HL-60 (cell line): ENCODE results near the gene ITPA.

Source experiments
- DNase-seq, 2 experiments: peaks; one replicate each; pipeline ENCODE4 v3.0.0-alpha.2; 2010 to 2020; ENCODE audit warnings: low read depth in 1 of 2, low spot score in 1 of 2
- H3K27ac ChIP-seq: fragments of 250-450 bp; sonication (Bioruptor Pico); replicated peaks from 2 replicates; pipeline ENCODE4 v1.5.1; 2020; ENCODE audit warnings: mild to moderate bottlenecking, moderate library complexity
- H3K27me3 ChIP-seq: fragments of 250-450 bp; sonication (Bioruptor Pico); 2 replicates; pipeline ENCODE4 v1.5.1; 2021; ENCODE audit warnings: mild to moderate bottlenecking, moderate library complexity; ENCODE audit not compliant: insufficient read depth, poor library complexity, severe bottlenecking
- H3K4me3 ChIP-seq: replicated peaks from 2 replicates; pipeline ENCODE4 v1.5.1; 2011; ENCODE audit warnings: mild to moderate bottlenecking, control low read depth, low read length; ENCODE audit not compliant: insufficient read depth
- CTCF ChIP-seq: IDR thresholded peaks from one replicate; pipeline ENCODE4 v1.5.1; 2011; ENCODE audit warnings: low read length, control low read depth, inconsistent platforms; ENCODE audit not compliant: insufficient read depth
- GABPA ChIP-seq: IDR thresholded peaks from 2 replicates; pipeline ENCODE4 v1.6.1; 2012; ENCODE audit warnings: low read depth
- POLR2AphosphoS5 ChIP-seq: IDR thresholded peaks from 2 replicates; pipeline ENCODE4 v1.6.1; 2012; ENCODE audit warnings: low read depth
- REST ChIP-seq: IDR thresholded peaks from 2 replicates; pipeline ENCODE4 v1.6.1; 2012; ENCODE audit warnings: low read depth; ENCODE audit not compliant: insufficient replicate concordance
- SPI1 ChIP-seq: IDR thresholded peaks from 2 replicates; pipeline ENCODE4 v1.6.1; 2012; ENCODE audit warnings: low read depth, mild to moderate bottlenecking, borderline replicate concordance

The ITPA gene

GRCh38 chr20:3175270-3175669, 34.0 kb upstream of the ITPA start:
- no peak for TF ChIP-seq POLR2AphosphoS5
- TF ChIP-seq CTCF = no peak
- no peak for TF ChIP-seq GABPA
- no peak for TF ChIP-seq SPI1
- no peak for TF ChIP-seq REST

GRCh38 chr20:3177746-3178485, 31.4 kb upstream of the ITPA start:
- TF ChIP-seq SPI1 = peak; percentile 78
- no peak for TF ChIP-seq POLR2AphosphoS5
- no peak for TF ChIP-seq REST
- TF ChIP-seq GABPA = no peak
- Histone ChIP-seq H3K27ac (0 out of 2 replicates have a peak overlapping the region, but pooled peaks have one; percentile 15), H3K4me3 (no peak overlapping the region), H3K27me3 (peaks cover 4% of the 10 kb centered on the region)
- no peak for DNase-seq

More at GRCh38 chr20:3175270-3175669, 34.0 kb upstream of the ITPA start:
- H3K27ac ChIP-seq = no peak overlapping the region
- no peak for DNase-seq
- peaks cover 7% of the 10 kb centered on the region for H3K27me3 ChIP-seq
- H3K4me3 ChIP-seq = no peak overlapping the region

GRCh38 chr20:3180319-3180718, 29.0 kb upstream of the ITPA start:
- no peak for TF ChIP-seq GABPA
- TF ChIP-seq SPI1 = no peak
- TF ChIP-seq CTCF = no peak
- no peak for TF ChIP-seq REST
- TF ChIP-seq POLR2AphosphoS5 = no peak
- no peak overlapping the region for H3K4me3 ChIP-seq
- no peak overlapping the region for H3K27ac ChIP-seq
- no peaks in the 10 kb centered on the region for H3K27me3 ChIP-seq
- DNase-seq = no peak
